Stimulated activated CD4-positive, alpha-beta T cell treated with anti-CD3 and anti-CD28 coated beads, Interleukin-12 subunit alpha, Interleukin-12 subunit beta, amount 100 ng/mL, for 4 hours (primary cell): ENCODE data around the gene GET4.
A peak's percentile ranks its signal among the peaks of the same experiment; 100 is the strongest.
"Not testable (repeated sequence)": the region's sequence is repeated elsewhere in the genome, so short reads cannot be mapped to it uniquely, and the experiment has no call there.

ENCODE experiments used
- DNase-seq: peaks from one replicate; pipeline ENCODE4 v3.0.0-alpha.2; 2020

Gene GET4

DNA sequence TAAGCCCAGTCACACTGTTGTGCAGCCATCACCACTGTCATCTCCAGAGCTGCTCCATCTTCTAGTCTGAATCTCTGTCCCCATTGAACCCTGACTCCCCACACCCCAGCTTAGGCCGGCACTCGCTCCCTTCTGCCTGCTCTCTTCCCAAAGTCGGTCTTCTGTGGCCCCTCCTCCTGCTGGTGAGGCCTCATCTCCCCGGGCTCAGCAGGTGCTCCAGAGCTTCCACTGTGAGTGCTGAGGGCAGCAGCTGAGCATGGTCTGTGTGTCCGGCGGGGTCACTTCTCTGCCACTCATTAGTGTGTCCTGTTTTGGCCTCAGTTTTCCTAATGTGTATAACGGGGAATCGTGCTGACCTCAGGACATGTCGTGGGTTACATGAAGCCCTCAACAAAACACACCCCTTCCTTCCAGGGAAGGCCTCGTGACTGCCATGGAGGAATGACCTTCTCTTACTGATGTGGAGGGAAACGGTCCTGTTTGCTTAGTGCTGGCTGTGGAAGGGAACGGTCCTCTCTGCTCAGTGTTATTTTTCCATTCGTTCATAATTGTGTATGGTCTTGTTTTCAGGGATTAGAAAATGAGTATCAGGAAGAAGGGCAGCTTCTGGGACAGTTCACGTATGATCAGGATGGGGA, 4.3 kb upstream of the GET4 start:
- no peak for DNase-seq

DNA sequence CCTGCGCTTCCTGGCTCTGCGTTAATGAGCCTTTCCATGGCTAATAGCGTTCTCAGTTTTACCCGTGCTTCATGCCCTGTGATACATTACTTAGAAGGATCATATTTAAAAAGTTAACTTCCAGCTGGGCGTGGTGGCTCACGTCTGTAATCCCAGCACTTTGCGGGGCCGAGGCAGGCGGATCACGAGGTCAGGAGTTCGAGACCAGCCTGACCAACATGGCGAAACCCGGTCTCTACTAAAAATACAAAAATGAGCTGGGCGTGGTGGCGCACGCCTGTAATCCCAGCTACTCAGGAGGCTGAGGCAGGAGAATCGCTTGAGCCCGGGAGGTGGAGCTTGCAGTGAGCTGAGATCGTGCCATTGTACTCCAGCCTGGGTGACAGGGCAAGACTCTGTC, 3.7 kb upstream of the GET4 start:
- DNase-seq = not testable (repeated sequence)

DNA sequence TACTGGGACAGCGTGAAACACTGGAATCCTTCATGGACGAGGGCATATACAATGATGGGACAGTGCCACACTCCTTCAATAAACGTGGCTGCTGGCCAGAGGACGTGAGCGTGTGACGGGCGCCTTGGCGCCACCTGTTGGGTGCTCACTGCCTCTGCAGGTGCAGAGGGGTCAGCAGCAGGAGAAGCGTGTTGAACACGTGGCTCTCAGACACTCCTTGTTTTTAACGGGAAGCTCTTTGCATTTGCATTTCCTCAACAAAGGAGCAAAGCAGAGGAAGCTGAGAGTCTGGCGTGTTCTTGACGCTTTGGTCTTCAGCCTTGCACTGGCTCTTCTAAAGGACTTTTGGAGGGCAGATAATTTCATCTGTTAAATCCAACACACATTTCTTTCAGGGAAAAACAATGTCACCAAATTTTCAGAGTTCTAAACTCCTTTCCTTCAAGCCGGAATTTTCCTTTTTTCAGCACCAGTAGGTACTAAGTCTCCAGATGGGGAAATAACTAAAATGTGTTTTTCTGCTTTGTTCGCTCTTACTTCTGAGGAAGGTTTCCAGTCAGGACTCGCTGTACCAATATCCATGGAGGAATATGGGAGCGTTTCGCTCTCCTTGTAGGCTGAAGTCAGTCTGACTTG, 2.9 kb upstream of the GET4 start:
- peak; percentile 63 for DNase-seq

DNA sequence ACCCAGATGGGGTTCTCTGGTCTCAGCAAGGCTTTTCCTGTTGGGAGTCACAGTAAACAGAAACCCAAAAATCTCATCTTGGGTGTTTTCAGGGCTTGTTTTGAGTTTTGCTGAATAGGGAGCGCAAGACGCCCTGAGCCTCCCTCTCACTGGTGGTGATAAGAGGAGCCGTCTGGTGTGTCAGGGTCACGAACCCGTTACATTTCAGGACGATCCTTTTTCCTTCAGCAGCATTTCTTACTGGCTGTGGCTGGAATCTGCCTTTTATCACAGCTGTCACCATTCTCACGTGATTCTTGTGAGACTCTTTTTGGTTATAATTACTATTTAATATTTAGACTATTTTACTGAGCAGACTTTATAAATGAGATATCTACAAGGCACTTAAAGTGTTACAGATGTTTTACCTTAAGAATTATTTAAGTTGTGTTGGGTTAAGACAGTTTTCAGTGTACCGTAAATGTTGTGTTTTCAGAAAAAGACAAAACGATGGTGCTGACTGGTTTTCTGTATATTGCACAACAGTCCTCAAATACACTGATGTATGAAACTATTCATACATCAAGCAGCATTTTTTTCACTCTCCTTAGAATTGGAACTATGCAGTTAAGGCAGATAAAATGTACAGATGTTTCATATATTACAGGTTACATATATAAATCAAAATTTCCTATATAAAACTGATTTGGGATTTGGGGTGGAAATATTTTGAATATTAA, 2.2 kb upstream of the GET4 start:
- no peak for DNase-seq

DNA sequence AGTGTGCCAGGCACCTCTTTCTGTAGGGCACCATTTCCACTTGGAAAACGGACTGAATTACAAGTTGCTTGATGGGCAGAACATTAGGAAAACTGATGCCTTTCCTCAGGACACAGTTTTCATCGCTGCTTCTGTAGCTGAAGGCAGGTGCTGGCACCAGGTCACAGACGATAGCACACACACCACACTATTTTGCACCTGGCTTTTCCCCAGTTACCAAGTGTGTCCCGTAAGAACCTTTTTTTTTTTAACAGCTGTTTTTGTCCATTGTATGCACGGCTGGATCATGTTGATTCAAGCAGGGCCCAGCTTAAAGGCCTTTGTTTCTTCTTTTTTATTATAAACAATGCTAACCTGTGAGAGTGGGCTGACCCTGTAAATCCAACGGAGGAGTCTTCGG, 1.3 kb upstream of the GET4 start:
- DNase-seq = no peak

DNA sequence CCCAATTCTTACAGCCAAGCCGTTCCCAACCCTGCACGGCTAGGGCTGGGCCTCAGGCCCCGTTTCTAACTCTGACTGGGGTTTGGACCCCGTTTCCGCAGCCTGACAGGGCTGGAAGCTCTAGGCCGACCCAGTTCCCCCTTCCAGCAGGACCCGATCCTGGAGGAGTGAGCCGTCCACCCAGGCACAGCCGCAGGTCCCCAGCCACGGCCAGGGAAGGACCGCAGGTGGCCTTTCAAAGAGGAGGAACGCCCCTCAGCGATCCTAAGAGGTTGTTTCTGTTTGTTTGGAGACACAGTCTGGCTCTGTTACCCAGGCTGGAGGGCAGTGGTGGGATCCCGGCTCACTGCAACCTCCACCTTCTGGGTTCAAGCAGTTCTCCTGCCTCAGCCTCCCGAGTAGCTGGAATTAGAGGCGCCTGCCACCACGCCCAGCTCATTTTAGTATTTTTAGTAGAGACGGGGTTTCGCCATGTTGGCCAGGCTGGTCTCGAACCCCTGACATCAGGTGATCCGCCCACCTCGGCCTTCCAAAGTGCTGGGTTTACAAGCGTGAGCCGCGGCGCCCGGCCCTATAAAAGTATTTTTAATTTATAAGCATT, 778 bp upstream of the GET4 start:
- no peak for DNase-seq

DNA sequence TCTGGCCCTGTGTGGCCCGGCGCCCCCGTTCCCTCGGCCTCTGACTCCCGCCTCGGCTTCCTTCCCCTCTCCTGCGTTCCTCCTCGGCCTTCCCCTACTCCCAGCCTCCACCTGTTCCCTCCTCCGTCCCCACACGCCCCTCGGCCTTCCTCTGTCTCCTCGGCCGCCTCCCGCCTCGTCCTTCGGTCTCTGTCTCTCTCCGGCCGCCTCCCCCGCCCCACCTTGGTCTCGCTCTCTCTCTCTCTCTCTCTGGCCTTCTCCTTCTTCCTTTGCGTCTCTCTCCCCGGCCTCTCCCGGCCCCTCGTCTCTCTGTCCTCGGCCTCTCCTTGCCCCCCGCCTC, 588 bp downstream of the GET4 start:
- no peak for DNase-seq

DNA sequence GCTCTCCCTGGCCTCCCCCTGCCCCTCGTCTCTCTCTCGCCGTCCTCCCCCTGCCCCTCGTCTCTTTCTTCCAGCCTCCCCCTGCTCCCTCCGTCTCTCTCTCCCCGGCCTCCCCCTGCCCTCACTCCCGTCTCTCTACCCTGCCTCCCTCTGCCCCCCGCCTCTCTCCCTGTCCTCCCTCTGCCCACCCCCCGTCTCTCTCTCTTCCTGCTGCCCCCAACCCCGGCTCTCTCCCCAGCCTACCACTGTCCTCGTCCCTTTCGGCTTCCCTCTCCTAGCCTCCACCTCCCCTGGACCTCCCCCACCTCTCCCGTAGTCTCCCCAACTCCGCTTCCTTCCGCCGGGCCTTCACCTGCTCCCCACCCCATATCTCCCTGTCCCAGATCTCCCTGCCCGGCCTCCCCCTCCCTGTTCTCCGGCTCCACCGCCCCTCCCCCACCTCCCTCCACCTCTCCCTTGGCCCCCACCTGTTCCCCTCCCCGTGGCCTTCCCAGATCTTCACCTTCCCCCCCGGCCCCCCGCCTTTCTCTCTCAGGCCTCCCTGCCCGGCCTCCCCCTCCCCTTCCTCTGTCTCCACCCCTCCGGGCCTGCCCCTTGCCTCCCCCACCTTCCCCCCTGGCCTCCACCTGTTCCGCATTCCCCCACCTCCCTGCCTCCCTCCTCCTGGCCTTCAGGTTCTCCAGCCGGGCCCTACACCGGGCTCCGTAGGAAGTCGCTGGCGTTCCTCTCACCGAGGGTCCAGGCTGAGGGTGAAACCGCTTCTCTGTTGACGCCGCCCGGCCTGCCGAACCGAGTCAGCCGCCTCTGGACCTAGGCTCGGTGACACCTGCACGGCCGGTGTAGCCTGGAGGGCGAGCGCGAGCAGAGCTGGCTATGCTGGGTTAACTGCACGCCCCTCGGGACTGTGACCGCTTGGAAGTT, 1.2 kb downstream of the GET4 start:
- no peak for DNase-seq

DNA sequence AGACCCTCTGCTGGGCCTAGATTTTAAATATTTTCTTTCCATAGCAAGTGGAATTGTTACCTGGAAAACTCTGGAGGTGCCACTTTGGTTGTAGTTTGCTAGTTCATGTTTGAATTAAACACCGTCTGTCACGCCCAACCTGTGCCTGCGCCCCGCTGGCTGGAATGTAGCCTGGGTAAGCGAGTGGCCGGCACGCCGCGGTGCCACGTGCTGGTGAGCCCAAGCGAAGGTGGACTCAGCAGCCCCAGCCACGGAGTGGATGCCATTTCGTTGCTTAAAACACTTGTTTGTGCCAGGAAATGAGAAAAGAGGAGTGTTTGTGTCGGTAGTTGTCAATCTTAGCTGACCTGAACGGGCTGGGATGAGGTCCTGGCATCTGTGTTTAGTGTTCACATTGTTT, 2.7 kb downstream of the GET4 start:
- no peak for DNase-seq

DNA sequence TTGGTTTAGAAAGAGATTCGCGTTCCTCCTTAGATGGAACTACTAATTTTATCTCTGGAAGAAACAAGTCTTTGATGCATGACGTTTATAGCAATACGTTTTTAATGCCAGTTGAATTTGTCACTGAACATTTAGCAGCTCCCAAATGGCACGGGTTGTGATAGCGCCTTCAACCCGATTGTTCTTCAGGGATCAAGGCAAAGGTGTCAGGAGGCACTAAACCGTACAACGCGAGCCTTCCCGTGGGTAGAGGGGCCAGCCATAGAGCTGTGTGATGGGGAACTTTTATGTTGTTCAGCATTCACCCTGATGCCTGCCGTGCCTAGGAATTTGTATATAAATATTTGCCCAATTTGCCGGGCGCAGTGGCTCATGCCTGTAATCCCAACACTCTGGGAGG, 3.4 kb downstream of the GET4 start:
- no peak for DNase-seq

DNA sequence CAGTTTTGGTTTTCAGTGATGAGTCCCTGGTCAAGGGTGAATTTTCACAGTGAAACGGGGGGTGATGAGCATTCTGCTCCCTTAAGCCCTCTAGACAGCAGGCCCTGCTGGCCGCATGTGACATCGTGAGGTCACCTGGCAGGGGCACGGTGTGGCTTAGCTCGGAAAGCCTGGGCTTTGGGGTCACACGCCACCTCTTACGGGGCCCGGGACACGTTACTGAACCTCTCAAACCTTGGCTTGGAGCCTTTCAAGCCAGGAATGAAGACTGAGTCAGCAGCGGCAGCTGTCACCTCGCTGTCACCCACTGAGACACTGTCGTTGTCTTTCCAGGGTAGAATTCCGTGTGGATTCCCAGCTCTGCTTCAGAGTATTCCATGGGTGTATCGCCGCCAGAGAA, 4.1 kb downstream of the GET4 start:
- DNase-seq = no peak

DNA sequence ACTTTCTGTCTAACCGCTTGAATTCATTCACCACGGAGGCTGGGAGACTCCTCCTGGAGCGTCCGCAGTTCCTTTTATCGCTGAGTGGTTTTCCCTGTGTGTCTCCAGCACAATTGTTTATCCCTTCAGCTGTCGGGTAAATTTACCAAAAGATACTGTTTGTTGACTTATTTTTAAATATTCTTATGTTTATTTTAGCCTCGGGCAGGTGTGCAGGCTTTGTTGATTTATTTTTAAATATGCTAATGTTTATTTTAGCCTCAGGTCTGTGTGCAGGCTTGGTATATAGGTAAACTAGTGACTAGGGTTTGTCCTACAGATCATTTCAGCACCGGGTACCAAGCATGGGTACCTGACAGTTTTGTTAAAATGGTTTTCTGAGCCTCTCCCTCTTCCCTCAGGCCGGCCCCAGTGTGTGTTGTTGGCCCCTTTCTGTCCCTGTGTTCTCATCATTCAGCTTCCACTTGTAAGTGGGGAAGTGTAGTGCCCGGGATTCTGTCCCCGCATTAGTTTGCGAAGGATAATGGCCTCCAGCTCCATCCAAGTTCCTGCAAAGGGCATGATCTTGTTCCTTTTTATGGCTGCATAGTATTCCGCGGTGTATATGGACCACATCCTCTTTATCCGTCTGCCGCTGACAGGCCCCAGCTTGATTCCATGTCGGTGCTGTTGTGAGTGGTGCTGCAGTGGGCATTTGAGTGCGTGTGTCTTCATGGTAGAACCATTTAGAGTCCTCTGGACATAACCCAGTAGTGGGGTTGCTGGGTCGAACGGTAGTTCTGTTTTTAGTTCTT, 5.3 kb downstream of the GET4 start:
- DNase-seq = no peak

DNA sequence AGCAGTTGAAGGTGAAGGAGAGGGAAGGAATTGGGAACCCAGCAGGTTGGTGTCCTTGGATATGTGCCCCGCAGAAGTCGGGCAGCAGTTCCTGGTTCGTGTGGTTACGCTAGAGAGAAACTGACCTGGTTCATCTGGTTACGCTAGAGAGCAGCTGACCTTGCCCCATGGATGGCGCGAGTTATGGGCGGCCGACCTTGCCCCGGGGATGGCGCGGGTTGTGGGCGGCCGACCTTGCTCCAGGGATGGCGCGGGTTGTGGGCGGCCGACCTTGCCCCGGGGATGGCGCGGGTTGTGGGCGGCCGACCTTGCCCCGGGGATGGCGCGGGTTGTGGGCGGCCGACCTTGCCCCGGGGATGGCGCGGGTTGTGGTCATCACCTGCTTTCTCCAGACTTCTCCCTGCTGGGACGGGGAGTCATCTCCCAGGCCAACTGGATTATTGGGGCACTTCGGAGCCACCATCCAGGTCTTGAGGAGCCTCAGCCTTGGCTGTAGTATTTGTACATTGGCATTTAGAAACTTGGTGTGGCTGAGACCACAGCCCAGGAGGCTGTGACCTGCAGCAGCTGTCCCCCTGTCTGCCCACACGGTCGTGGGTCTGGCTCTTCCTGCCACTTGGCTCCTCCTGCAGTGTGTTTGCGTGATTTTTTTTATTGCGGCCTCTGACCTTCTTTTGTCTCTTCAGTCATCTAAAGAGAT, 6.1 kb downstream of the GET4 start:
- no peak for DNase-seq

DNA sequence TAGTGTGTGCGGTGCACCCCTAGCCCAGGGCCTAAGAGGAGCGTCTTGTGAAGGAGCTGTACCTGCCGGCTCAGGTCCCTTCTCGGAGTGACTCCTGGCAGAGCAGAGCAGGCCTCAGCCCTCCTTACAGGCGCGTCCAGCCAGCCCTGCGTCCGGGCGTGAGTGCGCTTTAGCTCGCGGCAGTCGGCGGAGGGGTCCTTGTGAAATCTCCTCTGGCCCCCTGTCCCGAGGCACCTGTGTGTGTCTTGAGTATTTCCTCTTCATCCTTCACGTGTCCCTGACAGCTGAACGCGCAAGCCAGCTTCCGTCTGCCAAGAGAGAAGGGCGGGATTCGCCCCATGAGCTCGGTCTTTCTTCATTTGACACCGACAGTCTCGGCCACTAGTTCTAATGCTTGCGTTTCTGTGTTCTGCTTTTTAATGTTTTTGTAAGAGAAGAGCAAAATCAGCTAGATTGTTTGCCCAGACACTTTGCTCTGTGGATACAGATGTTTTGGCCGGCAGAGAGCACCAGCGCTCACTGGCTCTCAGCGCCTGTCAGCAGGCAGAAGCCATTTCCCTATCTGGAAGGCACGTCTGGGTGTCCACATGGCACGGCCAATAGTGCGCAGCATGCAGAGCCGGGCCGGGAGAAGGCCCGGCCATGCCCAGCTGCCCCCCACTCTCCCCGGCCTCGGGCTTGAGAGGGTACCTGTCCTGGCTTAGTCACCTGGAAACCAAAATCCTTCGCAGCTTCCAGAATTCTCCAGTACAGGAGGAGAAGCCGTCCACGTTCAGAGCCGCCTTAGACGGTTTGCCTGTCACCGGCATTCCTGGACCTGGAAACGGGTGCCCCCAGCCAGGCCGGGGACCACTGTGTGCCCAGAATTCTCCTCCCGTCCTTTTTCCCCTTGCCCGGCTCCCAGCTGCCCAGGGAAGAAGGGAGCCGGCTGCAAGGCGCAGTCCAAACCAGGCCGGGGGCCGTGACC, 7.0 kb downstream of the GET4 start:
- DNase-seq = no peak

DNA sequence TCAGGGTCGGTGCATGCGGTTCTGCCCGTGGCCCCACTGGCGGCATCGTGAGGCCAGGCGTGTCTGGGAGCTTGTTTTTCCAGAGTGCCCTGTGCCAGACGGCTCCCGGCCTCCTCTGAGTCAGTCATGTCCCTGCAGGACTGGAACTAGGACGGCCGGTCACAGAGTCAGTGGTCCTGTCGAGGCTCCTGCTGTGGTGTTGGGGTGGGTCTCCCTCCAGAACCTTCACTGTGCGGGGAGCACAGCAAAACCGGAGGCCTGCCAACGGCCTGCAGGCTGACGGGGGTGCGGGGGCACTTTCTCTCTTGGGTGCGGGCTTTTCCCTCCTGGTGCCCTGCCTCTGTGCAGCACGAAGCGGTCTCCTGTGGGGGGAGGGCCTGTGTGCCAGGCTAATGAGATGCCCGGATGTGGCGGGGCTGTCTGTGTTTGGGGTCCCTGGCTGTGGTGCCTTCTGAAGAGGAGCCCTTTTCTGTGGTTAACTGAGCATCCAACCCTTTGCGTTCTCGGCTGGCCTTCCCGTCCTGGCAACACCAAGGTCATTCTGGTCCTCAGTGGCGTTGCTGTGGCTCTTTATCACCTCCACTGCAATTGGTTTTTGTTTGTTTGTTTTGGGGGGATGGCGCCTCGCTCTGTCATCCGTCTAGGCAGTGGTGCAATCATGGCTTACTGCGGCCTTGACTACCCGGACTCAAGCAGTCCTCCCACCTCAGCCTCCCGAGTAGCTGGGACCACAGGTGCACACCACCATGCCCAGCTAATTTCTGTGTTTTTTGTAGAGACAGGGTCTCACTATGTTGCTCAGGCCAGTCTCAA, 8.0 kb downstream of the GET4 start:
- no peak for DNase-seq

DNA sequence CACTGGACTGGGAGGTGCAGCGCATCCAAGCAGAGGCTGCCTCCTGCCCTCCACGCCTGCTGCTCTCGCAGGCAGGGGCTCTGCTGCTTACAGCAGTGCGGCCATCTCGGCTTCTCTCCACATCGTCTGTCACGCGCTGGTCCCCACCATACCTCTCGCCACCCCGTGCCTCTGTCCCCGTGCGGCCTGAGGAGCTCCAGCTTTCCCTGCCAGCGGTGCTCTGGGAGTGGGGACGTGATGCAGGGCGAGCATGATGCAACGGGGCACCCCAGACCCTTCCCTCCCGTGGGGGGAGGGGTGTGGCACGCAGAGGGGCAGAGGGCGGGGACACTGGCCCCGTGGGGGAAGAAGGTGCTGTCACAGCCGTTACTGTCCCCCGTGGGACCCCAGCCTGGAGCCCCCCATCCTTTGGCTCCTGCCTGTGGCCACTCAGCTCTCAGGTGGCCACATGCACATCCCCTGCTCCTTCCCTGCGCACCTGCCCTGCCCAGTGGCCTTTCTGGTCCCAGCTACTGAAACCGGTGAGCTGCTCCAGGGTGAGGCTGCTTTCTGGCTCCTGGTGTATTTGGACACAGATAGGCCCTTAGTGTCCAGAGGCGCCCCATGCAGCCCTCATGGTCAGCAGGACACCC, 9.0 kb downstream of the GET4 start:
- DNase-seq = no peak

DNA sequence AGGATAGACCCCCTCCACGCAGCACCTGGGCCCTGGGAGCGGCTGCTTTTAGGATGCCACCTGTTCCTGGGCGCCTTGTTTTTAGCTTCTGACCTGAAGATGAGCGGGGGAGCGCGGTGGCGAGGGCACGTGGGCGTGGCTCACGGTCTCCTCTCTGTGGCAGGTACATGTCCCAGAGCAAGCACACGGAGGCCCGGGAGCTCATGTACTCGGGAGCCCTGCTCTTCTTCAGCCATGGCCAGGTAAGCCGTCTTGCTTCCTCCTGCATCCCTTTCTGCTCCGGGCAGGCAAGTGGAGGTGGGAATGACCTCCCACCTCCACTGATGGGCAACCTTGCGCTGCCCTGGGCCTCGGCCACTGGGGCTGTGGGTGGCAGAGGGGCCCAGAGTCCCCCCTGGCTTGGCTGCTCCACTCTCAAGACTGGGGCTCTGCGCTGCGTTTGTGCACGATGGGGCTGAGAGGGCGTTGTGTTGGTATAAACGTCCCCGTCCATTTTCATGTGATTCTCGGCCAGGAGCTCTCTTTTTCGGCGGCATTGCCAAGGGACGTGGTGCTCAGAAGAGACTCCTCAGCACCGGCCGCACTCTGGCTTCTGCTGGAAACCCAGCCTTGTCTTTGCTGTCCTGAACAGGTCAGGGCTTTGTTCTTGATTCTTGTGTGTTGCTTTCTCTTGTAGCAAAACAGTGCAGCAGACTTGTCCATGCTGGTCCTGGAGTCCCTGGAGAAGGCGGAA, 9.7 kb downstream of the GET4 start:
- DNase-seq = no peak
